ENCODE measurements around the gene SLC7A4.

Gene SLC7A4

GRCh38 chr22:21026783-21027692 is 5.3 kb downstream of the SLC7A4 start:
- no peaks in the 10 kb centered on the region; the same call in 1 of the 2 replicates for H3K4me1 ChIP-seq (ENCODE audit: low read length)
- DNase-seq, result no peak

DNA sequence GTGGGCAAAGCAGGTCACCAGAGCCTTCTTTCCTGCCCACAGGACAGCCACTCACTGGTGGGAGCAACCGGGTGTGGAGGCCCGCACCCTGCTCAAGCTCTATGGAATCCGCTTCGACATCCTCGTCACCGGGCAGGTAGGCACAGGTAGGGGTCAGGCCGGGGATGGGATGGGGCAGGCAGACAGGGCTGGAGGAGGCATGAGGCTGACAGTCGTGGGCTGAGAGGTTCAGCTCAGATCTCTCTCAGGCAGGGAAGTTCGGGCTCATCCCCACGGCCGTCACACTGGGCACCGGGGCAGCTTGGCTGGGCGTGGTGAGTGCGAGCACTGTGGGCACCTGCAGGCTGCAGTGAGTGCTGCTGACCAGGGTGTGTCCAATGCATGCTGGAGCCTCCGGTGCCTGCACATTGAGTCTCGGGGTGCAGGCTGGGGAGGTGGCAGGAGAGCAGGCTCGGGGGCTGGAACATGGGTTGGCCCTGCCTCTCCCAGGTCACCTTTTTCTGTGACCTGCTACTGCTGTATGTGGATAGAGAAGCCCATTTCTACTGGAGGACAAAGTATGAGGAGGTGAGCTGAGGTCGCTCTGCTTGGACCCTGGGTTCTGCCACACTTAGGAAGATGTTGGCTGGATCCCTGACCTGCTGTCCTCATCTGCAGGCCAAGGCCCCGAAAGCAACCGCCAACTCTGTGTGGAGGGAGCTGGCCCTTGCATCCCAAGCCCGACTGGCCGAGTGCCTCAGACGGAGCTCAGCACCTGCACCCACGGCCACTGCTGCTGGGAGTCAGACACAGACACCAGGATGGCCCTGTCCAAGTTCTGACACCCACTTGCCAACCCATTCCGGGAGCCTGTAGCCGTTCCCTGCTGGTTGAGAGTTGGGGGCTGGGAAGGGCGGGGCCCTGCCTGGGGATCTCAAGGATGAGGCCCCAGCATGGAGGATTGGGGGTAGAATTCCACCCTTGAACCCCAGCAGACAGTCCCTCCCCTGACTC is 6.3 kb downstream of the SLC7A4 start:
- Histone ChIP-seq H4K20me1 (ENCODE audit: insufficient read depth, low read length) (no peaks in the 10 kb centered on the region), H3K36me3 (replicated peaks; ENCODE audit: insufficient read depth, low read length) (no peaks in the 10 kb centered on the region), H3K4me3 (ENCODE audit: low read length) (no peak overlapping the region), H3K9me2 (replicated peaks; ENCODE audit: insufficient read depth, low read length) (no peaks in the 10 kb centered on the region), H2AFZ (ENCODE audit: low read length) (no peak overlapping the region), H3F3A (ENCODE audit: insufficient read depth, low read length) (no peaks in the 10 kb centered on the region), H3K4me2 (ENCODE audit: low read depth, low read length) (no peak overlapping the region), H3K79me2 (ENCODE audit: low read length) (no peaks in the 10 kb centered on the region), H3K9me3 (replicated peaks; ENCODE audit: insufficient read depth, low read length) (no peaks in the 10 kb centered on the region), H3K27me3 (replicated peaks; ENCODE audit: insufficient read depth, low read length) (peaks cover 26% of the 10 kb centered on the region), H3K27ac (ENCODE audit: low read length) (no peak overlapping the region), H3K4me1 (ENCODE audit: low read length) (no peaks in the 10 kb centered on the region; the same call in 1 of the 2 replicates), H3K9ac (ENCODE audit: low read length) (no peak overlapping the region)
- TF ChIP-seq EZH2 (optimal IDR thresholded peaks at IDR 0.05; ENCODE audit: low read depth, low read length), result no peak
- no peak for TF ChIP-seq EZH2phosphoT487 (IDR thresholded peaks at IDR 0.05; ENCODE audit: low read length)
- TF ChIP-seq CTCF (IDR thresholded peaks at IDR 0.05; ENCODE audit: low read length), result no peak
- no peak for DNase-seq

More at GRCh38 chr22:21026783-21027692, 5.3 kb downstream of the SLC7A4 start:
- H3K4me3 ChIP-seq (ENCODE audit: low read length), result no peak overlapping the region
- H3K9ac ChIP-seq (ENCODE audit: low read length), result no peak overlapping the region
- H3K9me2 ChIP-seq (replicated peaks; ENCODE audit: insufficient read depth, low read length), result no peaks in the 10 kb centered on the region
- TF ChIP-seq CTCF (IDR thresholded peaks at IDR 0.05; ENCODE audit: low read length) (no peak), EZH2 (optimal IDR thresholded peaks at IDR 0.05; ENCODE audit: low read depth, low read length) (no peak), EZH2phosphoT487 (IDR thresholded peaks at IDR 0.05; ENCODE audit: low read length) (no peak)
- no peak overlapping the region for H3K27ac ChIP-seq (ENCODE audit: low read length)
- H3K27me3 ChIP-seq (replicated peaks; ENCODE audit: insufficient read depth, low read length), result peaks cover 29% of the 10 kb centered on the region
- no peak overlapping the region for H3K4me2 ChIP-seq (ENCODE audit: low read depth, low read length)
- H3K36me3 ChIP-seq (replicated peaks; ENCODE audit: insufficient read depth, low read length), result no peaks in the 10 kb centered on the region
- no peak overlapping the region for H2AFZ ChIP-seq (ENCODE audit: low read length)
- no peaks in the 10 kb centered on the region for H3F3A ChIP-seq (ENCODE audit: insufficient read depth, low read length)
- no peaks in the 10 kb centered on the region for H3K9me3 ChIP-seq (replicated peaks; ENCODE audit: insufficient read depth, low read length)
- H3K79me2 ChIP-seq (ENCODE audit: low read length), result no peaks in the 10 kb centered on the region
- no peaks in the 10 kb centered on the region for H4K20me1 ChIP-seq (ENCODE audit: insufficient read depth, low read length)

DNA sequence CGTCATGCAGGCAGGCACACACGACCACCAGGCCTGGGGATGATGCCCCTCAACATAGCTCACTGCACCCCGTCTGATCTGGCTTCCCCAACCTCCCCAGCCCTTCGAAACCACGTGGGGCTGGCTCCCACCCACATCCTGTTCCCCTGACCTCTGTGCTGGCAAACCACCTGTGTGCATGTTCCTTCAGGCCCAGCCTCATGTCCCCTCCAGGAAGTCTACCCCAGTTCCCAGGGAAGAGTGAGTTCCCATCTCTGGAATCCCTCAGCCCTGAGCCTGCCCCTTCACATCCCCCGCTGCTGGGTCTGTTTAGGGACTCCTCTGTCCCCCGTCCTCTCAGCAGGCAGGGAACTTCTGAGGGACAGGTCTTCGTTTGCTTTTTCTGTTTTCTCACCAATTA is 7.1 kb downstream of the SLC7A4 start:
- Histone ChIP-seq H3K9me3 (replicated peaks; ENCODE audit: insufficient read depth, low read length) (no peaks in the 10 kb centered on the region), H3K4me2 (ENCODE audit: low read depth, low read length) (no peak overlapping the region), H3K27me3 (replicated peaks; ENCODE audit: insufficient read depth, low read length) (peaks cover 19% of the 10 kb centered on the region), H4K20me1 (ENCODE audit: insufficient read depth, low read length) (no peaks in the 10 kb centered on the region), H3K4me3 (ENCODE audit: low read length) (no peak overlapping the region), H2AFZ (ENCODE audit: low read length) (no peak overlapping the region), H3K36me3 (replicated peaks; ENCODE audit: insufficient read depth, low read length) (no peaks in the 10 kb centered on the region), H3K4me1 (ENCODE audit: low read length) (no peaks in the 10 kb centered on the region; the same call in 1 of the 2 replicates), H3K79me2 (ENCODE audit: low read length) (no peaks in the 10 kb centered on the region), H3F3A (ENCODE audit: insufficient read depth, low read length) (no peaks in the 10 kb centered on the region), H3K9ac (ENCODE audit: low read length) (no peak overlapping the region), H3K27ac (ENCODE audit: low read length) (no peak overlapping the region), H3K9me2 (replicated peaks; ENCODE audit: insufficient read depth, low read length) (no peaks in the 10 kb centered on the region)
- TF ChIP-seq EZH2 (optimal IDR thresholded peaks at IDR 0.05; ENCODE audit: low read depth, low read length) (no peak), EZH2phosphoT487 (IDR thresholded peaks at IDR 0.05; ENCODE audit: low read length) (no peak), CTCF (IDR thresholded peaks at IDR 0.05; ENCODE audit: low read length) (no peak)
- no peak for DNase-seq

Measured in MM.1S (cell line).